ENCODE measurements around the gene TOMM20.
"Not testable (repeated sequence)": the region's sequence is repeated elsewhere in the genome, so short reads cannot be mapped to it uniquely, and the experiment has no call there.

TOMM20 gene

GRCh38 chr1:235085411-235086117 lies 43.1 kb downstream of the TOMM20 start:
- DNase-seq (ENCODE audit: extremely low spot score, insufficient read length, low read depth); FAIRE-seq: not testable (repeated sequence)

- not testable (repeated sequence) for FAIRE-seq
Measured at GRCh38 chr1:235080788-235081187, 47.8 kb downstream of the TOMM20 start.

GRCh38 chr1:235080297-235080657 lies 48.4 kb downstream of the TOMM20 start:
- FAIRE-seq; DNase-seq (ENCODE audit: extremely low spot score, insufficient read length, low read depth): not testable (repeated sequence)

More at GRCh38 chr1:235080788-235081187, 47.8 kb downstream of the TOMM20 start:
- not testable (repeated sequence) for DNase-seq (ENCODE audit: extremely low spot score, insufficient read length, low read depth)

DNA sequence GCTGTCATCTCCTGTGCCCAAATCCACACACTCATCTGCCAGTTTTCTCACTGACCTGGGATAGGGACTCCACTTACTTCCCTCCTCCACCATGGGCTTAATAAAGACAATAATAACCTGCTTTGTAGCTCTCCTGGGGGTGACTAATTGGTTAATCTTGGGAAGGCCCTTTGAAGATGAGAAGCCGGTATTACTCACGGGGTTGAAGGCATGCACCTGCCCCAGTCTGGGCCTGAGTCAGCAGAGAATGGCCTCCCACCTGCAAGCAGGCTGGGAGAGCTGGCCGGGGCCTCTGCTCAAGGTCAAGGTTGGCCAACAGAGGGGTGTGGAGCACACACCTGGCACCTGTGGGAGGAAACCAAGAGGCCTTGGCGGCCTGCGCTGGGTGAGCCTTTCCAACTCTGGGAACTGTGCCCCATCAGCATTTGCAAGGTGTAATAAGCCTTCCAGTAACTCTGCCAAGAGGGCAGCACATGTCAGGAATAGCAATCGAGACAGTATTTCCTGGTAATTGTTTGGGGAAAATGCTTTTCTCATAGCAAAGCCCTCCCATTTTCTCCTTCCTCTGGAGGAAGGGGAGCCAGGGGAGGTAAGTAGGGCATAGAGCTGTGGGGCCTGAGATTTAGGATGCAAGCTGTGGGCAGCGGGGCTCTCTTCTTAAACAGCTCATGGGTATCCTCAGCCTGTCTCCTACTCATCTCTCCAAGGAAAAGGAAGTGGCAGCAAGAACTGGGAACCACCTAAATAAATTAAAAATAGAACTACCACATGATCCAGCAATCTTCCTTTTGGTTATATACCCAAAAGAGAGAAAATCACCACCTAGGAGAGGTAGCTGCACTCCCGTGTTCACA lies 49.0 kb downstream of the TOMM20 start:
- FAIRE-seq (peak; percentile 5), DNase-seq (ENCODE audit: extremely low spot score, insufficient read length, low read depth) (no peak)

DNA sequence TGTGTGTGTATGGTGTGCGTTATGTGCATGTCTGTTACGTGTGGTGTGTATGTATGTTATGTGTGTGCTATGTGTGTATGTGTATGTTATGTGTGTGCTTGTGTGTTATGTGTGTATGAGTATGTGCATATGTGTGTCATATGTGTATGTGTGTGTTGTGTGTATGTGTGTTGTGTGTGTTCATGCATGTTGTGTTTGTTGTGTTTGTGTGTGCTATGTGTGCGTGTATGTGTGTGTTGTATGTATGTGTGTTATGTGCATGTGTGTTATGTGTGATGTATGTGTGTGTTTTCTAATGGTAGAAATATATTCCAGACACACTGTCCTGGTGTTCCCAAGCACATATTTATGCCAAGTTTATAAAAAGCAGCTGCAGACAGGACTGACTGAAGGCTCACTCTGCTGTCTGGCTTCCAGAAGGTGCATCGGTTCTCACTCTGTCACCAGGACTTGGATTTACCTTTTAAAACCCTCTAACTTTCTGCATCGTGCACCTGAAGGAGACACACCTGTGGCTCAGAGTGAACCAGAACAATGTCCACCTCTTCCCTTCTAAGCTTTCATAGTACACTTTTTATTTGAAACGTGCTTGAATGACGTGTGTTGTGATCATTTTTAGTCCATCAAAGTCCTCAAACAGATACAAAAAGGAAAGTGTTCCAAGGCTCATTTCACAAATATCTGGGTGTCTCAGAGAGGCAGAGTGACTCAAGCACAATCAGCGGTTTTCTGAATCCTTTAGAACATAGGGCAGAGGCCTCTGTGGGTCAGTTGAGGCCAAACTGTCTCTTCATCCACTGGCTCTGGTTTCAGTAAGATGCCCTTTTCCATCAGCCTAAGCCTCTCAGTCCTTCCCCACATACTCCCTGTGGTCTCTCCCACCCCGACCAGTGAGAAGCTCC lies 49.9 kb downstream of the TOMM20 start:
- DNase-seq (ENCODE audit: extremely low spot score, insufficient read length, low read depth) (no peak), FAIRE-seq (no peak)

- FAIRE-seq (no peak), DNase-seq (ENCODE audit: extremely low spot score, insufficient read length, low read depth) (no peak)
Measured at GRCh38 chr1:235077571-235078479, 50.8 kb downstream of the TOMM20 start.

DNA sequence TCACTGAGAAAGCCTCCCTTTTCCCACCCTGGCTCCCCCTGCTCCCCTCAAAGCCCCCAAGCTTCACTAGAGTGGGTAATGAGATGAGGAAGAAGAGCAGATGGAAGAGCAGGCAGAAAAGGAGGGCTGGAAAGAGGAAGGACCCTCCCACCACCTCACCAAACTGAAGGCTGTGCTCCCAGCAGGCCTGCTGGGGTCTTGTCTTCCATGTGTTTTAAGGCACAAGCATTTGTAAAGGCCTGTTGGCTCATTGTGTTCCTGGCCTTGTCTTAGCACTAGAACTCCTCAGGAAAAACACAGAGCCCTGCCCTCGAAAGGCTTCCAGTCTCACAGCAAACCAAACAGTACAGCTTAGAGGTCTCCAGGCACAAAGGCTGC lies 51.5 kb downstream of the TOMM20 start:
- no peak for FAIRE-seq

DNA sequence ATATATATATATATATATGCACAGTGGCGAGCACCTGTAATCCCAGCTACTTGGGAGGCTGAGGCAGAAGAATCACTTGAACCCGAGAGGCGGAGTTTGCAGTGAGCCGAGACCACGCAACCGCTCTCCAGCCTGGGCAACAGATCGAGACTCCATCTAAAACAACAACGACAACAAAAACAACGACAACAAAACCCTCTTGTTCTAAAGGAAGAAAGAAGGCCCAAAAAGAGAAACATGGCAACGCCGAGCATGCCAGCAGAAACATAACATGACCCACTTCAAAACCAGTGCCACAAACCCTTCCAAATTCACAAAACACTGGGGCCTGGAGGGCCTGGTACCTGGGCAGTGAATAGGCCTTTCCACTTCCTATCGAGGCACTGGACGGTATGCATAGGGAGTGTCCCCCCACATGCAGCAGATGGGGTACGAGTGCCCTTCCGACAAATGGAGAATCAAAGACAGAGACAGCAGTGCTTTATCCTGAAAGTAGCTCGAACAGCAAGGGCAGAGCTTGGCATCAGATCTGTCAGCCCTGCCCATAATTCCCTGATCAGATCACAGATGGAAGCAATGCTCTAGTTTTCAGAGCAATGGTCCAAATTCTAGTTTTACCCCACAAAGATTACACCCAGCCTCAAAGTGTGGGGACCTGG lies 52.0 kb downstream of the TOMM20 start:
- no peak for DNase-seq (ENCODE audit: extremely low spot score, insufficient read length, low read depth)
- FAIRE-seq: no peak

More for the DNA sequence above, 51.5 kb downstream of the TOMM20 start:
- no peak for DNase-seq (ENCODE audit: extremely low spot score, insufficient read length, low read depth)

DNA sequence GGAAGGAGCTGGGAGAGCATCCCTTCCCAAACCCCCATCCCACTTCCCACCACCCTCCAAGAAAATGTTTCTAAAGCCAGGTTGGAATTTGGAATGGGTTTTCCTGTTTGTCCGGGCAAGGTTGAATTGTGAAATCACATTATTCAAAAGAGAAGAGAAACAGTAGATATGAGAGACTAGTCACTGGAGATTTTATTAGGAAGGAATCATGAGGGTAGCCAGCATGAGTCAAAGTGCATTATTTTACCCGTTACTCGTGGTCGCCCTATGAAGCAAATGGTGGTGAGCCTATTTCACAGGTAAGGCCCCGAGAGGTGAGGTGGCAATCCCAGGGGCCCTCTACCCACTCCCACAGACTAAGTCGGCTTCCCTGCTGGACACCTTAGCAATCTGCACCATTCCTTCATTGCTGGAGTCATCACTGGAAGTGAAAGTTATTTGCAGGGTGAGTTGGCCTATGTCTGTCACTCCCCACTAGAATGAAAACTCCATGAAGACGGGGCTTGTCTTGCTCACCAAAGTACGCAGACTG lies 52.8 kb downstream of the TOMM20 start:
- no peak for DNase-seq (ENCODE audit: extremely low spot score, insufficient read length, low read depth)
- no peak for FAIRE-seq

GRCh38 chr1:235075048-235075776 lies 53.4 kb downstream of the TOMM20 start:
- DNase-seq (ENCODE audit: extremely low spot score, insufficient read length, low read depth): no peak
- no peak for FAIRE-seq

DNA sequence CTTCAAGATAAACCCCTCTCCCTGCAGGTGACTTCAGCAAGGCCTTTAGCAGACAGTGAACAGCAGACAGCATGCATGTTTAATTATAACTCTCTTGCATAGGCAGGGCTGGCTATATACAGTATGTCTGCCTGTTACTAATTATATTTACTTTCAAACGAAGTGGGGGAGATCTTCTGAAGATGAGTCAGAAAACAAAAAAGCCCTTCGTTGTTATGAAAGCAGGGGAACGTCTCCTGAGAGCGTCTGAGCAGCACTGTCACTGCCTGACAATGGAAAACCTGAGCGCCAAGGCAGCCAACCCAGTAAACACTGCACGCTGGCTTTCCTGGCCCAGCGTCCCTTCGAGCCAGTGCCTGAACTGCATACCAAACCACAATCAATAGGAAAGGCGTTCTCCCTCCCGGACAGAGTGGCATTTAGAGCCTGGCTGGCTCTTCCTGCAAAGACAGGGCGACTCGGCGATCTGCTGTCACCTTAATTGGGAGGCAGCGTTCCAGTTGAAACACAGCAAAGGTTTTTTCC lies 54.1 kb downstream of the TOMM20 start:
- FAIRE-seq (no peak), DNase-seq (ENCODE audit: extremely low spot score, insufficient read length, low read depth) (no peak)

GRCh38 chr1:235073968-235074522 lies 54.6 kb downstream of the TOMM20 start:
- no peak for FAIRE-seq

DNA sequence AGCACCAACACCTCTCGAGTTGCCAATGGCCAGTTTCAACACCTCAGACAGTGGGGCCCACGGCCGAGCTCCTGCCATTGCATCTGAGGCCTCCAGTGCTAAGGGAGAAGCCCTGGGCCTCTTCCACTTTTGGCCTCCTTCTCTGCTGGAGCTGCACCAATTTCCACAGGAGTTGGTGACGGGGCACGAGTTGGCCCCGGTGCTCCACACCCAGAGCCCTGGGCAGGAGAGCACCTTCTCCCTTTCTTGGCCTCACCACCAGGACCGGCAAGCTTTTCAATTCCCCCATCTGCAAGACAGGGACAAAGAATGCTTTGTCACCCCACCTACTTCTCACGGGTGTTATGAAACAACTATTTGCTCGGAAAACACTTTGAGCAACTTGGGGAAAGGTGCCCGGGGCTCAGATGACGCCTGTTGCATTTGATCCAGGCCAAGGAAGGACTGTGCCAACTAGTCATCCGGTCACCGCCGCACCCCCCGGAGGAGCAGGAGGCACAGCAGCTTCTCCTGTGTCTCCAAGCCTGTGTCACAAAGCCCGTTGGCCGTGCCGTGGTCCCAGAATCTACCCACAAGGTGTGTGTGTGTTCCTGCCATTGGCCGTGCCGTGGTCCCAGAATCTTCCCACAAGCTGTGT lies 55.2 kb downstream of the TOMM20 start:
- FAIRE-seq: no peak

More at GRCh38 chr1:235073968-235074522, 54.6 kb downstream of the TOMM20 start:
- no peak for DNase-seq (ENCODE audit: extremely low spot score, insufficient read length, low read depth)

GRCh38 chr1:235072577-235072976 lies 56.1 kb downstream of the TOMM20 start:
- DNase-seq (ENCODE audit: extremely low spot score, insufficient read length, low read depth); FAIRE-seq: not testable (repeated sequence)

More for the DNA sequence above, 55.2 kb downstream of the TOMM20 start:
- no peak for DNase-seq (ENCODE audit: extremely low spot score, insufficient read length, low read depth)

DNA sequence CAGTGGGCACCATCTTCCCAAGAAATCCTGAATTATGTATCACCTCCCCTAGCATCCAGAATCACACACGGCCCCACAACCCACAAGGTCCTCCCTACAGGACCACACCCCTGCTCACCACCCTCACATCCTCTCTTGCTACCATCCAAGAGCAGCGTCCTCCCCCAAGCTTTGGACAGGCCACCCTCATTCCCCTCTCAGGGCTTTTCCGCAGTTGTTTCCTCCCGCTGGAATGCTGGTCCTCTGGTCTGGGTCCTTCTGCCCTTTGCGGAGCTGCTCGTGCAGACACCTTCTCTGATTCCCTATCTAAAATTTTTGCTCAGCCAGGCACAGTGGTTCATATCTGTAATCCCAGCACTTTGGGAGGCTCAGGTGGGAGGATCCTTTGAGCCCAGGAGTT lies 56.5 kb downstream of the TOMM20 start:
- DNase-seq (ENCODE audit: extremely low spot score, insufficient read length, low read depth) (no peak), FAIRE-seq (no peak)

DNA sequence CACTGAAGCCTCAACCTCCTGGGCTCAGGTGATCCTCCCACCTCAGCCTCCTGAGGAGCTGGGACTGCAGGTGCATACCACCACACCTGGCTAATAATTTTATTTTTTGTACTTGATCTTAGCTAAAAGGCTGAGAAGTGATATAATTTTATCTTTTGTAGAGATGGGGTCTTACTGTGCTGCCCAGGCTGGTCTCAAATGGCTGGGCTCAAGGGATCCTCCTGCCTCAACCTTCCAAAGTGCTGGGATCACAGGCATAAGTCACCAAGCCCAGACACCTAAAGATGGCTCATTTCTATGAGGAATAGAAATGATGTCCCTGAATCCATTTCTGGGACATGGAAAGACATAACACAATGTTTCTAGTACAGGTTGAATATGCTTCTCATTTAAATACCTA lies 57.8 kb downstream of the TOMM20 start:
- no peak for DNase-seq (ENCODE audit: extremely low spot score, insufficient read length, low read depth)
- no peak for FAIRE-seq
